GM19193 (cell line): ENCODE data around the gene SYT12.

Experiments
- POLR2A ChIP-seq: IDR thresholded peaks from 4 replicates; pipeline ENCODE4 v1.6.1; 2011; ENCODE audit not compliant: insufficient read depth, insufficient read length; ENCODE audit errors: extremely low read depth

SYT12 gene

GRCh38 chr11:67056267-67057204, 33.6 kb downstream of the SYT12 start, which contains the start of gene RHOD:
Gene RHOD, plus strand, starts transcription at chr11:67056847. Its CDS starts 56 bp downstream, at chr11:67056903.
- TF ChIP-seq POLR2A, result no peak

DNA sequence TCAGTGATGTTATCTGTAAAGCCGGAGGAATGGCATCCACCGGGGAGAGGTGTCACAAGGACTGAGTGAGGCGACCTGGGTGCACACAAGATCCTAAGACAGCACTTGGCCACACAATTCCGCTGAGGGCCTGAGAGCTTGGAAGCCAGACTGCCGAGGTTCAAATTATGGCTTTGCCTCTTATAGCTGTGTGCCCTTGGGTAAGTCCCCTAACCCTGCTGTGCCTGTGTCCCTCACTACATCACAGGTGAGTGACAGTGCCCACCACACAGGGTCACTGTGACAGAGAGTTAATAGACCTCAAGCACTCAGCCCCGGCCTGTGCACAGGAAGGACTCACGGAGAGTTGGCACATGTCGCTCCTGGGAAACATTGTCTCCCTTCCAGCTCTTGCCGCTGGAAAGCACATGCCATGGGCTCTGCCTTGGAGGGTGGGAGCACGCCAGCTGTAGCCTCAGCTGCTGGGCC, 34.3 kb downstream of the SYT12 start:
- no peak for TF ChIP-seq POLR2A

DNA sequence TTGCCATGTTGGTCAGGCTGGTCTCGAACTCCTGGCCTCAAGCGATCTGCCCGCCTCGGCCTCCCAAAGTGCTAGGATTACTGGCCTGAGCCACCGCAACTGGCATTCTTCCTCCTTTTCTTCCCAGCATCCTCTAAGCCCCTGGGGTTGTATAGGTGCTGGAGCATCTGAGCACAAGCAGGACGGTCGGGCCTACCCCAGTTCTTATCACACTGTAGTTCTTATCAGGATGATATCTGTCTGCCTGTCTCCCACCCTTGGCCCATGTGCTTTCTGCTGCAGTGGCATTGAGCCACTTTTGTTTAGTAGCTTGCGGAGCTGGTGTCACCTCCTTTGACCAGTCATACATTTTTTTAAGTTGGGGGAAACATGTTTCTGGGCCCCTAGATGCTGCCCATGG, 35.6 kb downstream of the SYT12 start:
- TF ChIP-seq POLR2A, result no peak

- no peak for TF ChIP-seq POLR2A
These were observed 36.7 kb downstream of the SYT12 start for GRCh38 chr11:67059671-67060070.

DNA sequence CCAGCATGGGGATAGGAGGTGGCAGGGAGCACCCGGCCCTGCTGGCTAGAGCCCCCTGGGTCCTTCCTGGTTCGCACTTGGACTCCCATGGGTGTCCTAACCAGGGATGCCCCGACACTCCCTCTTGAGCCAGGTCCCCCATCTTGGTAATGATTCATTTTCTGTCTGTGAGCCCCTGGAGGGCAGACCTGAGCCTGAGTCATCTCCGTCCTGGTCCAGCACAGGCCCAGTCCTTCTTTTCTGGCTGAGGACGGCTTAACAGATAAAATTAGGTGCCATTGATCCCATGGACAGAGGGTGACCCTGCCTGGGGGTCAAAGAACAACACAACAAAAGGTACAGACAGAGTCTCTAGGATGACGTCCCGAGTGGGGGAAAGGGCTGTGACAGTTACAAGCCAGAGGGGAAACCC, 37.2 kb downstream of the SYT12 start:
- no peak for TF ChIP-seq POLR2A

- TF ChIP-seq POLR2A, result no peak
These were observed 39.8 kb downstream of the SYT12 start for GRCh38 chr11:67062526-67063373.

- TF ChIP-seq POLR2A, result no peak
These were observed 43.4 kb downstream of the SYT12 start for GRCh38 chr11:67066333-67066709.

DNA sequence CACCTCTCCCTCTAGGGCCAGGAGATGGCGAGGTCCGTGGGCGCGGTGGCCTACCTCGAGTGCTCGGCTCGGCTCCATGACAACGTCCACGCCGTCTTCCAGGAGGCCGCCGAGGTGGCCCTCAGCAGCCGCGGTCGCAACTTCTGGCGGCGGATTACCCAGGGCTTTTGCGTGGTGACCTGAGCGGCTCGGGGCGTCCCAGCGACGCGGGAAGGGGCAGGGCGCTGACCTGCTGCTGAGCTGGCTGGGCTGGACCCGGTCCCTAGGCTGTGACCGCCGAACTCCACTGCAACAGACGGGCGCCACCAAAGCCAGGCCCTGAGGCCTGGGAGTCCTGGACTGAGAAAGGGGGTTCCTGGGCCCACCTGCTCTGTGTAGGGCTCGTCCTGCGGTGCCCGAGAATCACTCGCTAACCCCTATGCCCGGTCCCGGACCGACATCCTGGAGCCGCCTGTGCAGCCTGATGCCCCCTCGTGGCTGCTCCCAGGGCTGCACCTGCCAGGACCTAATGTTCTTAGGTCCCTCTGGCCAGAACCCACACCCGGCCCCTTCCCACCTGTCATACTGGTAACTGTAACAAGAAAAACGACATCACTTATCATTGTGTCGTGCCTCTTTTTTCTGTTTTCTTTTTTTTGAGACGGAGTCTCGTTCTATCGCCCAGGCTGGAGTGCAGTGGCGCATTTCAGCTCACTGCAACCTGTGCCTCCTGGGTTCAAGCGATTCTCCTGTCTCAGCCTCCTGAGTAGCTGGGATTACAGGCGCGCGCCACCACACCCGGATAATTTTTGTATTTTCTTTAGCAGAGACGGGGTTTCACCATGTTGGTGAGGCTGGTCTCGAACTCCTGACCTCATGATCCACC, 48.7 kb downstream of the SYT12 start:
- TF ChIP-seq POLR2A, result no peak

DNA sequence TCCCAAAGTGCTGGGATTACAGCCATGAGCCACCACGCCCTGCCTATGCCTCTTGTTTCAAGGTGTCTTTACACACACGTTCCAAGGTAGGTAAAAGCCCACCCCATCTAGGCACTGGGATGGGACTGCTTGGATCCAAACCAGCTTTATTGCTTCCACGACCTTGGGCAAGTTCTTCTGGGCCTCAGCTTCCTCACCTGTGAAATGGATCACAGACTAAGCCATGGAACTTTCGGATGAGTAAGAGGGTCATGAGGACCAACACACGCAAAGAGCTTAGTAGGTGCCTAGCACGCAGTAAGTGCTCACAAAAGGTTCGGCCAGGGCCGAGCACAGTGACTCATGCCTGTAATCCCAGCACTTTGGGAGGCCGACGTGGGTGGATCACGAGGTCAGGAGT, 49.4 kb downstream of the SYT12 start:
- no peak for TF ChIP-seq POLR2A

- TF ChIP-seq POLR2A, result no peak
These were observed 51.0 kb downstream of the SYT12 start for GRCh38 chr11:67073908-67074307.

DNA sequence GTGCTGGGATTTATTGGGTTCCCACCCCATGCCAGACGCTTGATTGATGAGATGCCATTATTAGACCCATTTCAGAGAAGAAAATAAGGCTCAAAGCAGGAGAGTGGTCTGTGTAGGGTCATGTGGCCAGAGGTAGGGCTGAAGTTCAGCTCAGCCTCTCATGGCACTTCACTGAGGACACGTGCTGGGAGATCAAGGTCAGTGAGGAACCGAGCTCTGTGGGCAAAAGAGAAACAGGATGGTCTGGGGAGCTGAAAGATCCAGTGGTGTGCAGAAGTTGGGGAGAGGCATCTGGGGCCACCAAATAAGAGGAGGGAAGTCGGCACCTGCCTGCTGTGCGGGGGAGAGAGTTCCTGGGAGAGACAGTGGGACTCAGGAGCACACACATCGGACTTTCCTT, 53.3 kb downstream of the SYT12 start:
- TF ChIP-seq POLR2A, result no peak

DNA sequence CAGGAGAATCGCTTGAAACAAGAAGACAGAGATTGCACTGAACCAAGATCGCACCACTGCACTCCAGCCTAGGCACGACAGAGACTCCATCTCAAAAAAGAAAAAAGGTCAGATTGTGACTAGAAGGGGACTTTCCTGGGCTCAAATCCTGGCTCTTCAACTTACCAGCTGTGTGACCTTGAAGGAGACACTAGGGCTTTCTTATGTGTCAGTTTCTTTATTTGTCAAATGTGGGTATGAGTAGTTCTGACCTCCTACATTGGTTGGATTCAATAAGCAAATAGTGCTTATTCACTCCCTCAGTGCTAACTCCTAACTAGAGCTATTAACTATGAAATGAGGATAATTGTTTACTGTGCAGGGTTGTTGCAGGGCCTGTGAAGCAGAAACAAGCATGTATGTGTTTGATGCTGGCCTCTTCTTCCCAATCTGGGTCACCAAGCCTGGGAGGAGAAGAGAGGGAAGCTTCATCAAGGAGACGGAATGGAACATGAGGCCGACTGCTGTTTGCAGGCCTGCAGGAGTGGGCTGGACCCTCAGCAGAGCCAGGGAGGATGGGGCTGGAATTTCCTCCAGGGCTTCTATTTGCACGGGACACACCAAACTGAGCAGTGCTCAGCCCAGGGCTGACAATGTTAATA, 56.3 kb downstream of the SYT12 start:
- no peak for TF ChIP-seq POLR2A

- no peak for TF ChIP-seq POLR2A
These were observed 59.3 kb downstream of the SYT12 start for GRCh38 chr11:67082071-67082791.
